Stimulated activated CD4-positive, alpha-beta T cell treated with anti-CD3 and anti-CD28 coated beads, TNF-alpha, amount 100 ng/mL, for 4 hours (primary cell): ENCODE measurements around the gene HECW1.

ENCODE experiments used
- DNase-seq, 3 experiments: peaks; one replicate each; pipeline ENCODE4 v3.0.0-alpha.2; 2020; ENCODE audit warnings: low read depth in 3 of 3

The HECW1 gene

DNA sequence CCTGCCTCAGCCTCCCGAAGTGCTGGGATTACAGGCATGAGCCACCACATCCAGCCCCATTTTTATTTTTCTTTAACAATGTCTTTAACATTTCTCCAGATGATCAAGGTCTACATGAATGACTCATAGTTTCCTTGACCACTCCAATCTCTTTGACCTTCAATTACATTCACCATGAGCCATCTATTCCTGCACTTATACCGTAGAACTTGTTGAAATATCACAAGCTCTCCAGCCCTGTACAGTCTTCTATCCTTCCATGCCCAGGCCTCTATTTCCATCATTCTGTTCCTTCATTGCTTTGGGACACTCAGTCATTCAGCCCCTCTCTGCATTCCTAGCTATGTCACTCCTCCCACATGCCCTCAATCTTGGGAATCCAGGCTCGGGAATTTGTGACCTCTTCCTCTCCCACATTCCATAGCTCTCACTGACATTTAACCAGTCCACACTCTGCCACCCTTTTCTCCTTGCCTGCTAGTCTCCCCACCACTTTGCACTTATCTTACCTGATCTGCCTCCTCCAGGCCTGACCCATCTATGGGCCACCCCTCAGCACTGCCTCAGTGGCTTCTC is 318.7 kb downstream of the HECW1 start:
- no peak for DNase-seq

DNA sequence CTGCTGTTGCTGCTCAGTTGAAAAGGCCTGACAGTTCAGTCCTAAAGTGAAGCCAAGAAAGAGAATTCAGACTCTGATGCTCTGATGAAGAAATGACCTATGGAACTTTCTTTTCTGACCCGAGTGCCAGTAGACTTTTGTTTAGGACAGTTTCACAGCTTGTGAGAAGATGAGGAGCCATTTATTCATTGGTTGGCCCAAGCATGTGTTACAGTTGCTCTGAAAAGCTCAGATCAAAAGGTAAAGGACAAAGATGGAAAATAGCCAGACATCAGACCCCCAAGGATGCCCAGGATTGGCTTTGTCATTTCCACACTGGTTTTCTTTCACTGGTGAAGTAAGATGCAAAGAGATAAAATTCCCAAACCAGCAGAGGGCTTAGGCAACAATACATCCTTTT is 321.2 kb downstream of the HECW1 start:
- DNase-seq: no peak

DNA sequence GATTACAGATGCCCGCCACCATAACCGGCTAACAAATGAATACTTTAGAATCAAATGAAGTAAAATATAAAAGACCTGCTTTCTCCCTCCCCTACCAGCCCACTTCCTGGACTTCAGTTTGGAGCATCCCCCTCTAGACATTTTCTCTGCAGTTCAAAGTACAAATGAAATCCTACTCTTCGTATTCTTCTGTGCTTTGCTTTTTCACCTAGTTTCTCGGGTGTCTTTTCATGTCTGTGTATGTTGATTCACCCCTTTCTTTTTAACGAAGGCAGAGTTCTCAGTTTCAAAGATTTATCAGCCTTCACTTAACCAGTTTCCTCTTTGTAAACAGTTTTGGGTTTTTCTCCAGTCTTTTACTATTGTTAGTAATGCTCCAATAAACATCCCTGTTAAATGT is 324.6 kb downstream of the HECW1 start:
- DNase-seq: no peak

DNA sequence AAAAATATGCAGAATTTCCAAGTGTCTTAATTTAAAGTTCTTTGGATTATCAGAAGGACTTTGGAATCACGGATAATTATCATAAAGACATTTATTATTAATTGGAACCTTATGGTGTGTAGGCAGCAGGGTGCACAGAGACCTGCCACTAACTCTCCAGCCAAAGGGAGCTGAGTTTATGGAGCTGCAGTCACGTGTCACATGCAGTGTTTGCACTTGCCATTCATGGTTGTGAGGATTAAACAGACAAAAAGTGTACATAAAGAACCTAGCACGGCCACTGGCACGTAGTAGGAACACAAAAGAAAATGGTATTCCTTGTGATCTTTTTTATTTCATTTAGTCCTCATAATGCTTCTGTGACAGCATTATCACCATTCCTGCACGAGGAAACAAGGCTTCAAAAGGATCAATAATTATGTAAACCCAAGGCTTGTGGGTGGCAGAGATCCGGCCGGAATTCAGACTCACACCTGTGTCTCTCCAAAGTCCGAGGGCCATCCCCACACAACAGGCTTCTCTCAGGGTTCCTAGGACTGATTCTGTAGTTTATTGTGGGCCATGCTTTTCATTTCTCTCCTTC is 326.5 kb downstream of the HECW1 start:
- no peak for DNase-seq

DNA sequence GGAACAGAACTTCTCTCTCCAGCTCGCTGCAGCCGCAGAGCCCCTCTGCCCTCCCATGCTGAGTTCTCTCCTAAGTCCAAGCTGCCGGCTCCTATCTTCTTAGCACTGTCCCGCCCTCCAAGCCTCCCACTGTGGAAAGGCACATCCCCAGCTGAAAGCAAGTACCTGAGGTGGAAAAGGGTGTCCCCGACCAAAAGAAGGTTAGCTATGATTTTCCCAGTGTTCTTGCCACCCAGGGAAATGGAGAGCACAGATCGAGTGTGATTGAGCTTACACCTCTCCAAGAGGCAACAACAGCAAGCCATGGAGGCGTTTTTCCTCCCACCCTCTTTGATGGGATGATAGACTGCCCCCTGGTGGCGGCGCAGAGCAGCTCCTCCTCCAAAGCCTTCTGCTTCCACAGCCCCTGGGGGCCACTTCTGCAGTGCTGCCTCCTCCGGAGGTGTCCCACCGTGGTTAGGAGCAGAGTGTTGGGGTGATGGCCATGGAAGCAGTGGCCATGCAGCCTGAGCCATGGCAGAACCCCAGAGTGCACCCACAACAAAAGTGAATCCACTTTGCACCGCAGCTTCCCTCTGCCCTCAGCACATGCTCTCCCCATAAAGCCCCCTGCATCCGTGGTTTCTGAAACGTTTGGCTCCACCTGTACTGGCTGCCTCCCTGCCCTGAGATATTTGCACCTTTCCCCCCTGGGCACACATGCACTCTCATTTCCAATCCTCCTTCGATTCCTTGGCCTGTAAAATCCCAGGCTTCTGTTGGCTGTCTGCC is 327.4 kb downstream of the HECW1 start:
- DNase-seq: peak; percentile 9 to 29 (median 20)

DNA sequence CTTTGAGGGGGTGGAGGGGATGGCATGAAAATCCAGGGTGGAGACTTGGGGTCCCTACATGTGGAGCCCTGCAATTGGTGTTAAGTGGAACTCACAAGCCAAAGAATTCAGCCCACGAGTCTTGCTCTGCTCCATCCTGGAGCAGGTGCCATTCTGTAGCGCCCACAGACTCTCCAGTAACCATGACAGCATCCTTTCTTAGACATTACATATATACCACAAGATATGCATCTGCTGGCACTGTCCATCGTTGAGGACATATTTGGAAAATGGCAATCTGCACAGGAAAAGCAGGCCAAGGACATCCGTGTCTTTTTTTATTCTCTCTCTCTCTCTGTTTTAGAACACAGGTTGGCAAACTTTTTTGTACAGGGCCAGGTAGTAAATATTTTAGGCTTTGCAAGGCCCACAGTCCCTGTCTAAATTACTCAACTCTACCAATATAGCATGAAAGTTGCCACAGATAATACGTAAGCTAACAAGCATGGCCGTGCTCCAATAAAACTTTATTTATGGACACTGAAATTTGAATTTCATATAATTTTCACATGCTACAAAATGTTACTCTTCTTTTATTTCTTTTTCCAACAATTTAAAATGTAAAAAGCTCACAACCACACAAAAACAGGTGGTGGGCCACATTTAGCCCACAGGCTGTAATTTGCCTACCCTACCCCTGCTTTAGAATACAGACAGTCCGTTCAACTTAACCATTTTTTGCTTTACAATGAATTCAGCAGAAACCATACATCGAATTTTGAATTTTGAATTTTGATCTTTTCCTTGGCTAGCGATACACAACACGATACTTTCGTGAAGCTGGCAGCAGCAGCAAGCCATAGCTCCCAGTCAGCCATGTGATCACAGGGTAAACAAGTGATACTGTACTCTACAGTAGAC is 329.0 kb downstream of the HECW1 start:
- no peak for DNase-seq

DNA sequence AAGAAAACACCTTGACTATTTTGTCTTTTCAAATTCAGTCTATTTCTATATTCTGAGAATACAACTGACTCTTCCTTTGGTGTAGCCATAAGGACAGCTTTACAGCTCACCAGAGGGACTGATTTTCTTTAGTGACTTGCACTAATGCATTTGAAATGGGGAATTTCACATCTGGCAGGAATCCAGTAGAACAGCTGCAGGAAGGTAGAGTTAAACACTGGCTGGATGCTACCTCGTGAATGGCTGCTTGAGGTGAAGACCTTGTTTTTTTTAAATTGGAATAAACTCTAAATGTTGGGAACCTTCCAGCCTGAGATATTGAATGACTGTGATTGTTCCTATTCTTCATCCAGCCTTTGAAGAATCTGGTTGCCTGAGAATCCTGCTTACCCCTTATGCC is 330.9 kb downstream of the HECW1 start:
- DNase-seq: no peak

DNA sequence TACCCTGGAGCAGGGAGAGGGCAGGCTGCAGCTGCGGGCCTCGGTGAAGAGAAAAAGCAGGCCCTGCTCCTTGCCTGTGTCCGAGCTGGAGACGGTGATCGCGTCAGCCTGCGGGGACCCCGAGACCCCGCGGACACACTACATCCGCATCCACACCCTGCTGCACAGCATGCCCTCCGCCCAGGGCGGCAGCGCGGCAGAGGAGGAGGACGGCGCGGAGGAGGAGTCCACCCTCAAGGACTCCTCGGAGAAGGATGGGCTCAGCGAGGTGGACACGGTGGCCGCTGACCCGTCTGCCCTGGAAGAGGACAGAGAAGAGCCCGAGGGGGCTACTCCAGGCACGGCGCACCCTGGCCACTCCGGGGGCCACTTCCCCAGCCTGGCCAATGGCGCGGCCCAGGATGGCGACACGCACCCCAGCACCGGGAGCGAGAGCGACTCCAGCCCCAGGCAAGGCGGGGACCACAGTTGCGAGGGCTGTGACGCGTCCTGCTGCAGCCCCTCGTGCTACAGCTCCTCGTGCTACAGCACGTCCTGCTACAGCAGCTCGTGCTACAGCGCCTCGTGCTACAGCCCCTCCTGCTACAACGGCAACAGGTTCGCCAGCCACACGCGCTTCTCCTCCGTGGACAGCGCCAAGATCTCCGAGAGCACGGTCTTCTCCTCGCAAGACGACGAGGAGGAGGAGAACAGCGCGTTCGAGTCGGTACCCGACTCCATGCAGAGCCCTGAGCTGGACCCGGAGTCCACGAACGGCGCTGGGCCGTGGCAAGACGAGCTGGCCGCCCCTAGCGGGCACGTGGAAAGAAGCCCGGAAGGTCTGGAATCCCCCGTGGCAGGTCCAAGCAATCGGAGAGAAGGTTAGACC is 332.5 kb downstream of the HECW1 start:
- DNase-seq: no peak

DNA sequence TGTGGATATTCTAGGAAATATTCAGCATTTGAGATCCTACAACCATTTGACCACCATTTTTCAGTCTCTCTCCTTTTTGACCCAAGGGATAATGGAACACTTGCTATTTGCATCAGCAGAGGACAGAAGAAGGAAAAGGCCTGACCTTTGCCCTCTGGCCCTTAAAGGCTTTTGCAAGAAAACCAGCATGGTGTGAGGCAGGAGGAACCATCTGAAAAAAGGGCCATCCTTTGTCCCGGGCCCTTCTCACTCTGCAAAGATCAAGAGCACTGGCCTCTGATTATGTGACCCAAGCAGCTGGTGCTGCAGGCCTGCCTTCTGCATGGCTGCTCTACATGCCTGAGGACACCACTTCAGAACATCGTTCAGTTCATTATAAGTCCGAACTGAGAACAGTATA is 337.1 kb downstream of the HECW1 start:
- no peak for DNase-seq

DNA sequence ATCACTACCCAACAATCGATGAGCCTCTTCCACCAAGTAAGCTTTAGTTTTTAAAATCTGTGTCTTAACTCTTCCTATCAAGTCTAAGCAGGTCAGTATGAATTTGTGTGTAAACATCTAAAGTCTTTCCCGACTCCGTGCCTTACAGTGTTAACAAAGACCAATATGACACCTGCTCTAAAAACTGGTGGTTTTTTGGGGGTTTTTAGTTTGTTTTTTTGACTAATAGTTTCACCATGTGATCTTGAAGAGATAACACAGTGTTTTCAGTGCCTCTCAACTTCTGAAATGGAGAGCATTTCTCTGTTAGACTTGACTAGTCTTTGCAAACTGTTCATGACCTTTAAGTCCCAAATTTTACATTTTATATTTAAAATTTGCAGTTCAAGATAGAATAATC is 338.4 kb downstream of the HECW1 start:
- no peak for DNase-seq

DNA sequence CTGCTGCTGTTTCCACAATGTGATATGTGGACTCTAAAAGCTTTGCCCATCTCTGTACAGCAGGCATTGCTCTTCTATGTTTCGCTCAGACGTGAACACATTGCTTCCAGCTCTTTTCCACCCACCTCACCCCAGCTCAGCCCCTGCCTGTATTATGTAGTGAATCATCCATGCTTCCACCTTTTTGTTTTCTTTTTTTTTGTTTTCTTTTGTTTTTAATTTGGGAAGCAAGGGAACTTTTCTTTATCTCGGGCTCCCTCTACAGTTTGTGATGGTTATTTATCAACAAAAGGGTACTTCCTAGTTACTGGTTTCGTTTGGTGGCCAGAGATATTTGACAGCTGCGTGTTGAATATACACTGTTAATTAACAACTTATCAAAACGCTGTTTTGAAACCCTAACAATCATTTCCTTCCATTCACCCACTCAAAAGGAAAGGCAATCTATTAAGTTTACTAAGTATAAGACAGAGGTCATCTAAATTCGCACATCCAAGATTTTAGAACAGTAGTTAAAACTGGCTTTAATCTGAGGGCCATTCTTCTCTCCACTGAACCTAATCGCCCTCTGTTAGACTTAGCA is 342.6 kb downstream of the HECW1 start:
- no peak for DNase-seq

DNA sequence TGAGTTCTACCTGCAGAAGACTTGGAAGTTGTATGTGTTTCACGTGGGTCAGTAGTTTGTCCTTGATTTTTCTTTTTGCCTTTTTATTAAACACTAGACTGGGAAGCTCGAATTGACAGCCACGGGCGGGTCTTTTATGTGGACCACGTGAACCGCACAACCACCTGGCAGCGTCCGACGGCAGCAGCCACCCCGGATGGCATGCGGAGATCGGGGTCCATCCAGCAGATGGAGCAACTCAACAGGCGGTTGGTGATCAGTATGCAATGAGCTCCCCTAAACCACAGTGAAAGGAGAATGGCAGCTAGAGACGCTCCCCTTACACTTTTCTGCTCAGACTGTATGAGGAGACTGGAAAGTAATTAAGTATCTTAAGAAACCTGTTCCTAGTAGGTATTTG is 343.8 kb downstream of the HECW1 start:
- no peak for DNase-seq

DNA sequence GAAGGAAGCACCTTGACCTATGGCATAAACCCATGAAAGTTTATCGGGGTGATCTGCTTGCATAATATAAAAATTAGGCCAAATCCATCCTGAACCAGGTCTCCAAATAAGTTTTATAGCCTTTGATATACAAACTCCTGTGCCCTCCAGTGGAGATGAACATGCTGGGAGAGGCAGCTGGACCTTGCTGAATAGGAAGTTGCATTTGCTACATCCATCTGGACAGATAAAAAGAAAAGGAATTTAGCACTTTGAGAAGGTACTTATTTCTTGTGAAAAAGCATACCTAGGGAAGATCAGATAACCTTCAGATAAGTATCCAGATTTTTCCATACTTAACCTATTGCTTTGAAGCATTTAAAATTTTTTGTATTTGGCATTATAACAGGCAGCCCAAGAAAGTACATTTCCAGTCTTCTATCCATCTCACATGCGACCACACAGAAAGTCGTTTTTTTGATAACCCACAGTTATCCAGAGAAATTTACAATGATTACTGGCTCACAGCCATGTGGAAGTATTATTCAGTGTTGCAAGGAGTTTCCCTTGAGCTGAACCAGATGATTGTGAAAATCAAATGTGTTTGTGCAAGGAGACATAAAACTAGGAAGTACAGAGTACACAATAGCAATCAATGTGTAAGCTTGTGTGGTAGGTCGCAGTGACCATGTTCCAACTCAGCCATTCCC is 346.0 kb downstream of the HECW1 start:
- no peak for DNase-seq

DNA sequence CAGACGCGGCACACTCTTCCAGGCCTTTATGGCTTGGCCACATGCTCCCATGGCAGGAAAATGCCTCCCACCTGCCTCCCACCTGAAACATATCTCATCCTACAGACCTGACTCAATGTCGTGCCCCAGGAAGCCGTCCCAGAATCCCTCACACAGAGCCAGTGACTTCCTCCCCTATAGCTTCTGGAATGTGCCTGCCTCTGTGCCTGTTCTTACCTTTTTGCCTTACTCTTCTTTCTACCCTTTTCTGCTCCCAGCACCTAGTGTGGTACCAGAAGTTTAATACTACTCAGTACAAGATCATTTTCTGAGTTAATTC is 346.5 kb downstream of the HECW1 start:
- DNase-seq: no peak

DNA sequence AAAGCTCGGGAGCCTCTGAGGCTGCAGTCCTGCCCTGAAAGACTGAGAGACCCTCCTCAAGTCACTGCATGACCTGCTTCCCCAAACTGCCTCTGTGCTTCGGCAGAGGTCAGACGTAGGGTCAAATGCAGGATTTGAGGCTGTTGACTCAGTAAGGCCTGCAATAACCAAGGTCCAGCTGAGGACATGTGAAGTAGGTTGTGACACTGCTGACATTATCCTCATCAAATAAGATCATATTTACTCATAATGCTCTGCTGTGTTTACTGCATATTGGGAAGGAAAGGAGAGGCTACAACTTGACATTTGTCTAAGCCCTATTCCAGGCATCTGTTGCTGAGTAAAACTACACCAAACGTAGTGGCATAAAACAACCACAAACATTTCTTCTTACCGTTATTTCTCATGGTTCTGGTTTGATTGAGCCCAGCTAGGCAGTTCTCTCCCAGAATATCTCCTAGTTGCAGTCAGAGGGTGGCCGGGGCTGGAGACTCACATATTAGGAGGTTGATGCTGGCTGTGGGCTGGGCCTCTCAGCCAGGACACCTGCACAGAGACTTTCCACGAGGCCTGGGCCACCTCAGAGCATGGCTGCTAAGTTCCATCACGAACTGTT is 348.4 kb downstream of the HECW1 start:
- no peak for DNase-seq

DNA sequence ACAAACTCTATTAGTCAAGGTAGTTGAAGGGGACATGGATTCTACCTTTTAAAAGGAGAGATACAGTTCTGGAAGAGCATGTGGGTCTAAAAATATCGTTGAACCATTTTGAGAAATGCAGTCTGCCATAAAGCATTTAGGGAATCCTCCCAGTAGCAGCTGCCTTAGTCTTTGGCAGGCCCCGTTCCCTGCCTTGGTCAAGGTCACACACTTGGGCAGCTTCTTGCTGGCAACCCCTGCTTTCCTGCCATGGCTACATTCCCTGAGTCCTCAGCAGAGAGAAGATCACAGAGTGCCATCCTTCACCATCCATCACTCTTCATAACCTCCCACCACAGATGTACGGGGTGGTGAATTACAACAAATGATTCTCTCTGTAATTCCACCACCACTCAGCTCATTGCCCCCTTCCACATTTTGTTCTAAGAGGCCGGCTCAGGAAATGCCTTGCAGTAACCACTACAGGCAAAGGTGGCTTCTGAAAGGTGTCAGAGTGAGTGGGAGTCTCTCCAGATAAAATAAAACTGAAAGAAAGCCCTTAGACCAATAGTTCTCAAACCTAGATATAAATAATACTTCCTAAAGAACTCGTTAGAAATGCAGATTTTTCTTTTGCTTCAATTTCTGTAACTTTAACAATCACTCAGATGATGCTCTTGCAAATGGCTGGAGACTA is 349.0 kb downstream of the HECW1 start:
- DNase-seq: no peak

DNA sequence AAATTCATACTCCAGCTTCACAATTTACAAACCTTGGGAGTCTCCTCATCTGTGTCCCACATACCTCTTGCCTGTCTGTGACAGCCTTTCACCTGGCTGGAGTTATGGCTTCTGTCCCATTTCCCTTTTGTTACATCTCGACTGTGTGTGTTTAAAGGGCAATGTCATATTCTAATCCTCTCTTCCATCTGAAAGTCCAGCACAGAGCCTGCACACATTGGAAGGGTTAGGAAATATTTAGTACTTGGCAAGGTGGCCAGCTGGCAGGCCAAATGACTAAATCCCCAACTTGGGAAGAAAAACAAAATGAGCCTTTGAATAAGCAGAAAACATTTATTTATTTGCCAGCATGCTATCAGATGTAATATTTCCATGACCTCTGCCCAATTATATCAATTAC is 350.4 kb downstream of the HECW1 start:
- no peak for DNase-seq

DNA sequence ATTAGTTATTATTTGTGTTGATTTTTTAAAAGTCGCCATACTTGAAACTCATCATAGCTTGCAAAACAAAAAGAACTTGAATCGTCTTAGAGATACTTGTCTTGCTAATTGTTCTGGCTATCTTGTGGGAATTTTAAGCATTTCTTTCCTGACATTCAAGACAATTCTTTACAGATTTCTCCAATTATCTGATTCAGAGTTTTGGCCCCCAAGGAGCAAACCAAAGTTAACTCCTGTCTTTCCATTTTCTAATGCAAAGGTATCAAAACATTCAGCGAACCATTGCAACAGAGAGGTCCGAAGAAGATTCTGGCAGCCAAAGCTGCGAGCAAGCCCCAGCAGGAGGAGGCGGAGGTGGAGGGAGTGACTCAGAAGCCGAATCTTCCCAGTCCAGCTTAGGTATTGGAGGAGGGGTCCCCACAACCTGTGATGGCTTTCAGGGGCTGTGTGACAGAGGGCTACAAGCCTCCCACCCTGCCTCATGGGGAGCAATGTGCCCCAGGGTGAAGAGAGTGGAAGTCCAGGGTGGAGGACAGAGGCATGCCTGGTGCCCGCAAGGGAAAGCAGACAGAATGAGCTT is 351.0 kb downstream of the HECW1 start:
- no peak for DNase-seq
